Heart left ventricle (tissue), 13 donors: ENCODE data around the gene SNAP91.

Experiments used
- POLR2A ChIP-seq, 2 donors: fragments of 450-650 bp; IDR thresholded peaks; one replicate each; pipeline ENCODE4 v1.6.1; 2017; ENCODE audit warnings: antibody characterized with exemption in 2 of 2, mild to moderate bottlenecking in 2 of 2, moderate library complexity in 2 of 2
- TF ChIP-seq, protein P1 (sequence below), 12 donors: fragments of 200-600 bp; sonication (generic) in 4 of 12; IDR thresholded peaks; one replicate each; pipeline versions ENCODE4 v1.5.0 to v1.8.0; 2018 to 2022; ENCODE audit warnings: antibody characterized with exemption in 12 of 12, mild to moderate bottlenecking in 5 of 12
- donor health status: ischemic (EF 13 %, LVEDD 7.1; RV severe dilation, severe dysfunction).
- donor health status: DM: no; HTN: yes; CAD: no.
- donor health status: DM: no; HTN: no; CAD: no.
- donor health status: ischemic (EF 25% LVEDD 6.9; RV normal size, moderate dysfunction).
- donor health status: ischemic (EF 25% LVEDD 5.7; RV mildly dilated, moderate dysfunction).
- donor health status: ischemic (EF 35%, LVEDD 5.7; RV mildly dilated, moderate dysfunction).
- donor health status: nonischemic (EF 11% LVEDD 7.7; RV severe dilation, severe dysfunction).
- donor health status: DM: yes; HTN: yes; CAD: no.
- donor health status: PGD.
- donor health status: ischemic (EF 29% LVEDD 5.4; RV normal size, mild dysfunction).
- donor health status: nonischemic (EF 23%, LVEDD 6.1; RV moderate dilation, normal function).

DNA sequence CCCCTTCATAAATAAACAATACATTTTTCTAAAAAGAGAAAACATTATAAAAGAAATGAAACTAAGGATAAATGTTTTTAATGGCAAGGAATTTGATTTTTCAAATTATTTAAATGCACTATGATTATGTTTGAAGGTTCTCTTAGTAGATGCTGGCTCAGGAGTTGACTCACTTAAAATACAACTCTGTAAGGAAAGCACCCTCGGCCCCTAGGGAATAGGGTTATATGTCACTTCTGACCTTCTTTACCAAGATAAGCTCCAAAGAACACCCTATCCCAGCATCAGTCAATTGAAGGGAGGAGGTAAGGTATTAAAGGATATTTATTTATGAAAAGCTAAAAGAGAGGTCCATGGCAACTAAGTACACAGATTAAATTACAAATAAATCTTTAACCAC, 6.8 kb downstream of the SNAP91 start:
- TF ChIP-seq, protein P1, sequence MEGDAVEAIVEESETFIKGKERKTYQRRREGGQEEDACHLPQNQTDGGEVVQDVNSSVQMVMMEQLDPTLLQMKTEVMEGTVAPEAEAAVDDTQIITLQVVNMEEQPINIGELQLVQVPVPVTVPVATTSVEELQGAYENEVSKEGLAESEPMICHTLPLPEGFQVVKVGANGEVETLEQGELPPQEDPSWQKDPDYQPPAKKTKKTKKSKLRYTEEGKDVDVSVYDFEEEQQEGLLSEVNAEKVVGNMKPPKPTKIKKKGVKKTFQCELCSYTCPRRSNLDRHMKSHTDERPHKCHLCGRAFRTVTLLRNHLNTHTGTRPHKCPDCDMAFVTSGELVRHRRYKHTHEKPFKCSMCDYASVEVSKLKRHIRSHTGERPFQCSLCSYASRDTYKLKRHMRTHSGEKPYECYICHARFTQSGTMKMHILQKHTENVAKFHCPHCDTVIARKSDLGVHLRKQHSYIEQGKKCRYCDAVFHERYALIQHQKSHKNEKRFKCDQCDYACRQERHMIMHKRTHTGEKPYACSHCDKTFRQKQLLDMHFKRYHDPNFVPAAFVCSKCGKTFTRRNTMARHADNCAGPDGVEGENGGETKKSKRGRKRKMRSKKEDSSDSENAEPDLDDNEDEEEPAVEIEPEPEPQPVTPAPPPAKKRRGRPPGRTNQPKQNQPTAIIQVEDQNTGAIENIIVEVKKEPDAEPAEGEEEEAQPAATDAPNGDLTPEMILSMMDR (IDR thresholded peaks at IDR 0.05): no peak
- TF ChIP-seq POLR2A (IDR thresholded peaks at IDR 0.05): no peak
